Measurements from ENCODE around the gene RNF180. TPM values are rescaled to one million over a fixed set of nuclear protein-coding genes. Genes with fewer than 3 reads are reported as not detected.

The RNF180 gene
- total and polyA plus RNA-seq, 2 donors (not counting 1 experiment from before 2014, with no cell fraction given) = not detected

GRCh38 chr5:64149857-64150521 lies 15.7 kb upstream of the RNF180 start:
- intact Hi-C loops (cut with micrococcal nuclease) = loop anchor here (5.0 kb wide), 1 partner anchor 632 kb away; no protein-coding TSS in a partner anchor
- Histone ChIP-seq H3K9me3 (ENCODE audit: control extremely low read depth in 1 of 3, control insufficient read depth in 2 of 3, insufficient read depth in 1 of 3, low read length in 2 of 3) (peaks cover 0 to 14% (median 0%) of the 10 kb centered on the region in 3 donors), H4K20me1 (ENCODE audit: control insufficient read depth, insufficient read depth, low read length, poor library complexity, severe bottlenecking) (no peaks in the 10 kb centered on the region), H3K4me1 (ENCODE audit: control insufficient read depth in 2 of 2, insufficient read depth in 2 of 2, low read length in 2 of 2) (no peaks in the 10 kb centered on the region), H2AFZ (ENCODE audit: insufficient read depth, low read depth, low read length, poor library complexity, severe bottlenecking) (no peak overlapping the region), H3K27ac (ENCODE audit: low read length in 2 of 2) (no peak overlapping the region), H3K79me2 (ENCODE audit: control insufficient read depth, insufficient read depth, low read length) (no peaks in the 10 kb centered on the region), H3K9ac (ENCODE audit: low read length) (no peak overlapping the region), H3K27me3 (replicated peaks in 1 of 4; ENCODE audit: control extremely low read depth in 1 of 4, control insufficient read depth in 3 of 4, insufficient read depth in 4 of 4, low read length in 3 of 4) (no peaks in the 10 kb centered on the region), H3K4me3 (ENCODE audit: control extremely low read depth in 1 of 5, extremely low read depth in 1 of 5, insufficient read depth in 1 of 5, low read depth in 2 of 5, low read length in 4 of 5) (no peak overlapping the region), H3K4me2 (replicated peaks; ENCODE audit: low read depth, low read length, poor library complexity, severe bottlenecking) (no peak overlapping the region), H3K36me3 (replicated peaks in 1 of 2; ENCODE audit: control extremely low read depth in 1 of 2, control insufficient read depth in 1 of 2, extremely low read depth in 1 of 2, insufficient read depth in 2 of 2, low read length in 1 of 2) (no peaks in the 10 kb centered on the region)
- no peak for DNase-seq
- no peak for ATAC-seq (ENCODE audit: low read depth)
- POLR2A ChIA-PET = no interaction called here
- no peaks in the 10 kb centered on the region for H3K27me3 Mint-ChIP-seq
- no peaks in the 10 kb centered on the region for H3K4me1 Mint-ChIP-seq
- 95% methylated on average over 31 of the region's 33 CpGs for WGBS (ENCODE audit: insufficient coverage)
- peaks cover 3% of the 10 kb centered on the region for H3K9me3 Mint-ChIP-seq (ENCODE audit: insufficient read depth)
- CTCF ChIA-PET = no interaction called here
- H3K27ac Mint-ChIP-seq = no peak overlapping the region
- H3K4me3 Mint-ChIP-seq = no peak overlapping the region
- no peak for TF ChIP-seq CTCF (IDR thresholded peaks at IDR 0.05)
- no peak for TF ChIP-seq EZH2 (IDR thresholded peaks at IDR 0.05; ENCODE audit: borderline replicate concordance, insufficient read depth, low read depth, low read length, poor library complexity, severe bottlenecking)

- no peaks in the 10 kb centered on the region for H3K36me3 ChIP-seq (replicated peaks in 1 of 2; ENCODE audit: control extremely low read depth in 1 of 2, control insufficient read depth in 1 of 2, extremely low read depth in 1 of 2, insufficient read depth in 2 of 2, low read length in 1 of 2)
- H3K4me3 Mint-ChIP-seq = no peak overlapping the region
- H3K27ac Mint-ChIP-seq = no peak overlapping the region
- no peak overlapping the region for H3K9ac ChIP-seq (ENCODE audit: low read length)
- no peak overlapping the region for H3K4me2 ChIP-seq (replicated peaks; ENCODE audit: low read depth, low read length, poor library complexity, severe bottlenecking)
- ChIA-PET CTCF (no interaction called here), POLR2A (no interaction called here)
- peaks cover 0 to 6% (median 0%) of the 10 kb centered on the region in 3 donors for H3K9me3 ChIP-seq (ENCODE audit: control extremely low read depth in 1 of 3, control insufficient read depth in 2 of 3, insufficient read depth in 1 of 3, low read length in 2 of 3)
- peaks cover under 1% of the 10 kb centered on the region for H3K4me1 Mint-ChIP-seq
- WGBS (ENCODE audit: insufficient coverage) = no CpG with 5 or more reads among the region's 1 CpG
- H3K27me3 Mint-ChIP-seq = no peaks in the 10 kb centered on the region
- H3K9me3 Mint-ChIP-seq (ENCODE audit: insufficient read depth) = peaks cover 3% of the 10 kb centered on the region
- no peaks in the 10 kb centered on the region for H3K79me2 ChIP-seq (ENCODE audit: control insufficient read depth, insufficient read depth, low read length)
- no peak for ATAC-seq (ENCODE audit: low read depth)
- H3K27me3 ChIP-seq (replicated peaks in 1 of 4; ENCODE audit: control extremely low read depth in 1 of 4, control insufficient read depth in 3 of 4, insufficient read depth in 4 of 4, low read length in 3 of 4) = no peaks in the 10 kb centered on the region
- no peak overlapping the region for H3K4me3 ChIP-seq (ENCODE audit: control extremely low read depth in 1 of 5, extremely low read depth in 1 of 5, insufficient read depth in 1 of 5, low read depth in 2 of 5, low read length in 4 of 5)
- no peaks in the 10 kb centered on the region for H4K20me1 ChIP-seq (ENCODE audit: control insufficient read depth, insufficient read depth, low read length, poor library complexity, severe bottlenecking)
- no peak overlapping the region for H3K27ac ChIP-seq (ENCODE audit: low read length in 2 of 2)
- intact Hi-C loops (cut with micrococcal nuclease) = no loop called here
- H3K4me1 ChIP-seq (ENCODE audit: control insufficient read depth in 2 of 2, insufficient read depth in 2 of 2, low read length in 2 of 2) = no peaks in the 10 kb centered on the region
- no peak for DNase-seq
- H2AFZ ChIP-seq (ENCODE audit: insufficient read depth, low read depth, low read length, poor library complexity, severe bottlenecking) = no peak overlapping the region
- TF ChIP-seq EZH2 (IDR thresholded peaks at IDR 0.05; ENCODE audit: borderline replicate concordance, insufficient read depth, low read depth, low read length, poor library complexity, severe bottlenecking) (no peak), CTCF (IDR thresholded peaks at IDR 0.05) (no peak)
These were observed 9.4 kb upstream of the RNF180 start for GRCh38 chr5:64156261-64156660.
